ENCODE measurements around the gene CLCN1.

The CLCN1 gene

GRCh38 chr7:143363016-143363937 lies 47.4 kb downstream of the CLCN1 start:
- DNase-seq (ENCODE audit: low spot score): no peak

- no peak for DNase-seq (ENCODE audit: low spot score)
These were observed 52.1 kb downstream of the CLCN1 start for GRCh38 chr7:143367972-143368371.

- no peak for DNase-seq (ENCODE audit: low spot score)
These were observed 52.5 kb downstream of the CLCN1 start for GRCh38 chr7:143368387-143368786.

GRCh38 chr7:143369678-143370651 lies 54.1 kb downstream of the CLCN1 start:
- no peak for DNase-seq (ENCODE audit: low spot score)

- DNase-seq (ENCODE audit: low spot score): no peak
These were observed 56.2 kb downstream of the CLCN1 start for GRCh38 chr7:143372070-143372469.

GRCh38 chr7:143373255-143373794 lies 57.4 kb downstream of the CLCN1 start:
- no peak for DNase-seq (ENCODE audit: low spot score)

GRCh38 chr7:143374561-143374960 lies 58.6 kb downstream of the CLCN1 start:
- DNase-seq (ENCODE audit: low spot score): no peak

- DNase-seq (ENCODE audit: low spot score): no peak
These were observed 59.6 kb downstream of the CLCN1 start for GRCh38 chr7:143375298-143376034.

- DNase-seq (ENCODE audit: low spot score): no peak
These were observed 60.5 kb downstream of the CLCN1 start for GRCh38 chr7:143376396-143376795.

GRCh38 chr7:143379611-143380259 lies 63.8 kb downstream of the CLCN1 start:
- DNase-seq (ENCODE audit: low spot score): peak; percentile 63

GRCh38 chr7:143380260-143380645 lies 64.3 kb downstream of the CLCN1 start:
- DNase-seq (ENCODE audit: low spot score): peak; percentile 94

GRCh38 chr7:143380646-143381426 lies 64.9 kb downstream of the CLCN1 start, which contains the start of gene ZYX:
ZYX (plus strand) TSS chr7:143381345; CDS start chr7:143381572, 227 bp downstream.
- DNase-seq (ENCODE audit: low spot score): peak; percentile 97

- DNase-seq (ENCODE audit: low spot score): peak; percentile 93
These were observed 65.7 kb downstream of the CLCN1 start for GRCh38 chr7:143381427-143382125.

GRCh38 chr7:143382126-143382790 lies 66.3 kb downstream of the CLCN1 start:
- DNase-seq (ENCODE audit: low spot score): no peak

GRCh38 chr7:143382791-143383641 lies 67.1 kb downstream of the CLCN1 start:
- peak; percentile 65 for DNase-seq (ENCODE audit: low spot score)

- no peak for DNase-seq (ENCODE audit: low spot score)
These were observed 67.7 kb downstream of the CLCN1 start for GRCh38 chr7:143383642-143383957.

GRCh38 chr7:143384148-143384547 lies 68.2 kb downstream of the CLCN1 start:
- no peak for DNase-seq (ENCODE audit: low spot score)
